ENCODE measurements around the gene PRAMEF18. TPM values are rescaled to one million over a fixed set of nuclear protein-coding genes. Genes with fewer than 3 reads are reported as not detected.
"Not testable (repeated sequence)": the region's sequence is repeated elsewhere in the genome, so short reads cannot be mapped to it uniquely, and the experiment has no call there.

The PRAMEF18 gene
- not detected in 2 replicates for total RNA-seq (2014; rRNA removed; shearing (Covaris generic))

- H3K4me1 ChIP-seq (replicated peaks); H3K9me3 ChIP-seq (replicated peaks); H3K36me3 ChIP-seq; DNase-seq (ENCODE audit: low read depth in 1 of 2, low spot score in 2 of 2); H3K27me3 ChIP-seq (replicated peaks); H3K4me3 ChIP-seq; H3K27ac ChIP-seq: not testable (repeated sequence)
Measured at GRCh38 chr1:13225675-13226204, at the start of gene PRAMEF18. Gene PRAMEF18, minus strand, starts transcription at chr1:13226154. Its CDS starts 48 bp downstream, at chr1:13226106.

GRCh38 chr1:13265124-13265523, 39.2 kb upstream of the PRAMEF18 start:
- H3K36me3 ChIP-seq; H3K27me3 ChIP-seq (replicated peaks); H3K4me1 ChIP-seq (replicated peaks); DNase-seq (ENCODE audit: low read depth in 1 of 2, low spot score in 2 of 2); H3K27ac ChIP-seq; H3K4me3 ChIP-seq; H3K9me3 ChIP-seq (replicated peaks): not testable (repeated sequence)

- not testable (repeated sequence) for H3K4me1 ChIP-seq (replicated peaks)
Measured at GRCh38 chr1:13253898-13254297, 27.9 kb upstream of the PRAMEF18 start, which contains the start of gene PRAMEF5. Gene PRAMEF5, plus strand, starts transcription at chr1:13254198. Its CDS starts 5,071 bp downstream, at chr1:13259269.

GRCh38 chr1:13247122-13247521, 21.2 kb upstream of the PRAMEF18 start:
- H3K4me1 ChIP-seq (replicated peaks); H3K36me3 ChIP-seq; H3K27me3 ChIP-seq (replicated peaks); H3K27ac ChIP-seq; H3K4me3 ChIP-seq; DNase-seq (ENCODE audit: low read depth in 1 of 2, low spot score in 2 of 2); H3K9me3 ChIP-seq (replicated peaks): not testable (repeated sequence)

More at GRCh38 chr1:13253898-13254297, 27.9 kb upstream of the PRAMEF18 start, which contains the start of gene PRAMEF5:
- DNase-seq (ENCODE audit: low read depth in 1 of 2, low spot score in 2 of 2); H3K9me3 ChIP-seq (replicated peaks); H3K4me3 ChIP-seq; H3K36me3 ChIP-seq; H3K27me3 ChIP-seq (replicated peaks); H3K27ac ChIP-seq: not testable (repeated sequence)

GRCh38 chr1:13246554-13246871, 20.6 kb upstream of the PRAMEF18 start:
- H3K27ac ChIP-seq; H3K27me3 ChIP-seq (replicated peaks); H3K4me3 ChIP-seq; H3K4me1 ChIP-seq (replicated peaks); H3K9me3 ChIP-seq (replicated peaks); H3K36me3 ChIP-seq; DNase-seq (ENCODE audit: low read depth in 1 of 2, low spot score in 2 of 2): not testable (repeated sequence)

- not testable (repeated sequence) for H3K4me1 ChIP-seq (replicated peaks); DNase-seq (ENCODE audit: low read depth in 1 of 2, low spot score in 2 of 2); H3K36me3 ChIP-seq; H3K4me3 ChIP-seq; H3K27me3 ChIP-seq (replicated peaks); H3K9me3 ChIP-seq (replicated peaks); H3K27ac ChIP-seq
Measured at GRCh38 chr1:13245841-13246553, 20.0 kb upstream of the PRAMEF18 start.

- H3K27ac ChIP-seq; DNase-seq (ENCODE audit: low read depth in 1 of 2, low spot score in 2 of 2); H3K36me3 ChIP-seq; H3K4me1 ChIP-seq (replicated peaks); H3K4me3 ChIP-seq; H3K9me3 ChIP-seq (replicated peaks); H3K27me3 ChIP-seq (replicated peaks): not testable (repeated sequence)
Measured at GRCh38 chr1:13243536-13244263, 17.7 kb upstream of the PRAMEF18 start.

GRCh38 chr1:13239633-13240032, 13.7 kb upstream of the PRAMEF18 start:
- H3K4me1 ChIP-seq (replicated peaks); H3K36me3 ChIP-seq; DNase-seq (ENCODE audit: low read depth in 1 of 2, low spot score in 2 of 2); H3K27ac ChIP-seq; H3K9me3 ChIP-seq (replicated peaks); H3K27me3 ChIP-seq (replicated peaks); H3K4me3 ChIP-seq: not testable (repeated sequence)

GRCh38 chr1:13237572-13237971, 11.6 kb upstream of the PRAMEF18 start:
- not testable (repeated sequence) for H3K9me3 ChIP-seq (replicated peaks)

GRCh38 chr1:13234057-13234456, 8.1 kb upstream of the PRAMEF18 start:
- H3K4me1 ChIP-seq (replicated peaks); H3K27me3 ChIP-seq (replicated peaks); H3K4me3 ChIP-seq; H3K36me3 ChIP-seq; H3K27ac ChIP-seq; DNase-seq (ENCODE audit: low read depth in 1 of 2, low spot score in 2 of 2); H3K9me3 ChIP-seq (replicated peaks): not testable (repeated sequence)

More at GRCh38 chr1:13237572-13237971, 11.6 kb upstream of the PRAMEF18 start:
- DNase-seq (ENCODE audit: low read depth in 1 of 2, low spot score in 2 of 2); H3K4me1 ChIP-seq (replicated peaks); H3K27ac ChIP-seq; H3K27me3 ChIP-seq (replicated peaks); H3K4me3 ChIP-seq; H3K36me3 ChIP-seq: not testable (repeated sequence)

GRCh38 chr1:13232056-13232455, 6.1 kb upstream of the PRAMEF18 start:
- H3K4me1 ChIP-seq (replicated peaks); H3K27ac ChIP-seq; H3K9me3 ChIP-seq (replicated peaks); DNase-seq (ENCODE audit: low read depth in 1 of 2, low spot score in 2 of 2); H3K27me3 ChIP-seq (replicated peaks); H3K36me3 ChIP-seq; H3K4me3 ChIP-seq: not testable (repeated sequence)

GRCh38 chr1:13231061-13231750, 5.3 kb upstream of the PRAMEF18 start:
- not testable (repeated sequence) for H3K4me3 ChIP-seq; H3K9me3 ChIP-seq (replicated peaks); H3K4me1 ChIP-seq (replicated peaks); DNase-seq (ENCODE audit: low read depth in 1 of 2, low spot score in 2 of 2); H3K27me3 ChIP-seq (replicated peaks); H3K27ac ChIP-seq; H3K36me3 ChIP-seq

- DNase-seq (ENCODE audit: low read depth in 1 of 2, low spot score in 2 of 2); H3K27me3 ChIP-seq (replicated peaks); H3K27ac ChIP-seq; H3K36me3 ChIP-seq; H3K4me3 ChIP-seq; H3K4me1 ChIP-seq (replicated peaks); H3K9me3 ChIP-seq (replicated peaks): not testable (repeated sequence)
Measured at GRCh38 chr1:13230601-13231000, 4.6 kb upstream of the PRAMEF18 start.

- not testable (repeated sequence) for H3K36me3 ChIP-seq; DNase-seq (ENCODE audit: low read depth in 1 of 2, low spot score in 2 of 2); H3K27ac ChIP-seq; H3K9me3 ChIP-seq (replicated peaks); H3K4me1 ChIP-seq (replicated peaks); H3K4me3 ChIP-seq; H3K27me3 ChIP-seq (replicated peaks)
Measured at GRCh38 chr1:13230096-13230495, 4.1 kb upstream of the PRAMEF18 start.

Data from SJSA1 (cell line).